B cell (primary cell): ENCODE data around the gene UTS2B. TPM values are rescaled to one million over a fixed set of nuclear protein-coding genes. Genes with fewer than 3 reads are reported as not detected.

Experiments
- ATAC-seq: fragments of 200-7000 bp; cut with Tn5 transposase; one replicate; pipeline ENCODE4 v1.10.0; 2021; ENCODE audit warnings: low read depth, mild to moderate bottlenecking, moderate number of reproducible peaks, moderate library complexity
- CTCF ChIA-PET: fragments of 350-600 bp; sonication (Branson Sonifier 250); formaldehyde crosslinking; loops from one replicate; lab custom pipeline; 2021; ENCODE audit warnings: antibody characterized with exemption, inconsistent platforms; lab: Charles Lee
- POLR2A ChIA-PET: fragments of 350-600 bp; sonication (Branson Sonifier 250); formaldehyde crosslinking; loops from one replicate; lab custom pipeline; 2021; ENCODE audit warnings: antibody characterized with exemption; lab: Charles Lee
- DNase-seq: peaks from one replicate; pipeline ENCODE4 v3.0.0; 2013
- H2AFZ ChIP-seq: 2 replicates; pipeline ENCODE4 v1.6.1; 2012; ENCODE audit warnings: mild to moderate bottlenecking, low read depth, low read length; ENCODE audit not compliant: insufficient read depth, poor library complexity, severe bottlenecking
- H3K27ac ChIP-seq, 2 donors: 1 replicate in 1 of 2; 2 replicates in 1 of 2; pipeline ENCODE4 v1.5.1; 2012 to 2013; ENCODE audit warnings: low read length in 2 of 2, mild to moderate bottlenecking in 2 of 2, moderate library complexity in 1 of 2
- H3K27me3 ChIP-seq, 4 experiments: fragments of 200-600 bp in 1 of 4; sonication (generic) in 1 of 4; replicated peaks in 1 of 4; 1 replicate in 2 of 4; 2 replicates in 2 of 4; pipeline versions ENCODE4 v1.6.1 to v1.7.0; 2013 to 2016; ENCODE audit warnings: low read length in 3 of 4, mild to moderate bottlenecking in 2 of 4, mixed read lengths in 1 of 4, moderate library complexity in 1 of 4; ENCODE audit not compliant: insufficient read depth in 4 of 4, control insufficient read depth in 3 of 4; ENCODE audit errors: control extremely low read depth in 1 of 4
- H3K36me3 ChIP-seq, 2 experiments: replicated peaks in 1 of 2; 1 replicate in 1 of 2; 2 replicates in 1 of 2; pipeline versions ENCODE4 v1.6.1 to v1.7.1; 2013; ENCODE audit warnings: low read length in 1 of 2; ENCODE audit not compliant: insufficient read depth in 2 of 2, control insufficient read depth in 1 of 2; ENCODE audit errors: control extremely low read depth in 1 of 2, extremely low read depth in 1 of 2
- H3K4me1 ChIP-seq, 2 donors: fragments of 200-600 bp in 1 of 2; sonication (generic) in 1 of 2; 1 replicate in 1 of 2; 2 replicates in 1 of 2; pipeline versions ENCODE4 v1.5.1 to v1.6.1; 2013 to 2017; ENCODE audit warnings: low read length in 2 of 2; ENCODE audit not compliant: control insufficient read depth in 2 of 2, insufficient read depth in 2 of 2
- H3K4me2 ChIP-seq: replicated peaks from 2 replicates; pipeline ENCODE3; 2012; ENCODE audit warnings: mild to moderate bottlenecking, low read depth, low read length; ENCODE audit not compliant: poor library complexity, severe bottlenecking
- H3K4me3 ChIP-seq, 5 experiments: fragments of 200-600 bp in 1 of 5; sonication (generic) in 1 of 5; 1 replicate in 3 of 5; 2 replicates in 2 of 5; pipeline versions ENCODE4 v1.5.1 to v1.7.0; 2011 to 2016; ENCODE audit warnings: low read length in 4 of 5, mild to moderate bottlenecking in 4 of 5, low read depth in 2 of 5, control low read depth in 1 of 5, moderate library complexity in 1 of 5; ENCODE audit not compliant: insufficient read depth in 1 of 5; ENCODE audit errors: control extremely low read depth in 1 of 5, extremely low read depth in 1 of 5
- H3K79me2 ChIP-seq: fragments of 200-600 bp; sonication (generic); one replicate; pipeline ENCODE4 v1.6.0; 2016; ENCODE audit warnings: low read length; ENCODE audit not compliant: control insufficient read depth, insufficient read depth
- H3K9ac ChIP-seq: fragments of 200-600 bp; sonication (generic); 2 replicates; pipeline ENCODE4 v1.6.1; 2017; ENCODE audit warnings: mild to moderate bottlenecking, low read length, moderate library complexity
- H3K9me3 ChIP-seq, 3 donors: one replicate each; pipeline versions ENCODE4 v1.6.1 to v1.7.1; 2013; ENCODE audit warnings: low read length in 2 of 3; ENCODE audit not compliant: control insufficient read depth in 2 of 3, insufficient read depth in 1 of 3; ENCODE audit errors: control extremely low read depth in 1 of 3
- H4K20me1 ChIP-seq: 2 replicates; pipeline ENCODE4 v1.6.0; 2012; ENCODE audit warnings: mild to moderate bottlenecking, low read length; ENCODE audit not compliant: insufficient read depth, control insufficient read depth, poor library complexity, severe bottlenecking
- H3K27ac Mint-ChIP-seq: one replicate; pipeline ENCODE4 v1.8.0; 2021; ENCODE audit warnings: mixed read lengths
- H3K27me3 Mint-ChIP-seq: one replicate; pipeline ENCODE4 v1.8.0; 2021; ENCODE audit warnings: mixed read lengths
- H3K4me1 Mint-ChIP-seq: one replicate; pipeline ENCODE4 v1.8.0; 2021; ENCODE audit warnings: mixed read lengths
- H3K4me3 Mint-ChIP-seq: one replicate; pipeline ENCODE4 v1.8.0; 2021; ENCODE audit warnings: mixed read lengths
- H3K9me3 Mint-ChIP-seq: one replicate; pipeline ENCODE4 v1.8.0; 2022; ENCODE audit warnings: mixed read lengths; ENCODE audit not compliant: insufficient read depth
- EZH2 ChIP-seq: IDR thresholded peaks from 2 replicates; pipeline ENCODE4 v1.6.1; 2012; ENCODE audit warnings: borderline replicate concordance, low read depth, mild to moderate bottlenecking, moderate library complexity, low read length; ENCODE audit not compliant: insufficient read depth, poor library complexity, severe bottlenecking
- WGBS: methylation state at CpG from one replicate; pipeline ENCODE4 v1.1.5; 2013; ENCODE audit warnings: missing lambda C conversion rate; ENCODE audit not compliant: insufficient coverage; 5-methylcytosine and 5-hydroxymethylcytosine counted together
- intact Hi-C: fragments of 100-400 bp; cut with micrococcal nuclease; formaldehyde crosslinking; loops from one replicate; pipeline ENCODE4 v1.10.0; 2022
- polyA plus RNA-seq: library from polyadenylated mRNA; depleted of rRNA; stranded (reverse); fragments of >200 nt; gene quantifications from 2 replicates; pipeline ENCODE4 v1.2.3, GENCODE V29; 2012
- total RNA-seq, 2 donors: library from RNA; stranded (reverse); fragments of 120-200 nt in 1 of 2; gene quantifications; 1 replicate in 1 of 2; 2 replicates in 1 of 2; pipeline versions ENCODE4 v1.2.3 to v1.2.4, GENCODE V29; 2013 to 2022
- TF ChIP-seq, protein P1 (sequence below): fragments of 200-600 bp; IDR thresholded peaks from one replicate; pipeline ENCODE4 v1.8.0; 2022; ENCODE audit warnings: antibody characterized with exemption, mild to moderate bottlenecking

The UTS2B gene
- total and polyA plus RNA-seq, 2 donors (not counting 1 experiment from before 2014, with no cell fraction given), result 1.8 to 2.0 TPM

DNA sequence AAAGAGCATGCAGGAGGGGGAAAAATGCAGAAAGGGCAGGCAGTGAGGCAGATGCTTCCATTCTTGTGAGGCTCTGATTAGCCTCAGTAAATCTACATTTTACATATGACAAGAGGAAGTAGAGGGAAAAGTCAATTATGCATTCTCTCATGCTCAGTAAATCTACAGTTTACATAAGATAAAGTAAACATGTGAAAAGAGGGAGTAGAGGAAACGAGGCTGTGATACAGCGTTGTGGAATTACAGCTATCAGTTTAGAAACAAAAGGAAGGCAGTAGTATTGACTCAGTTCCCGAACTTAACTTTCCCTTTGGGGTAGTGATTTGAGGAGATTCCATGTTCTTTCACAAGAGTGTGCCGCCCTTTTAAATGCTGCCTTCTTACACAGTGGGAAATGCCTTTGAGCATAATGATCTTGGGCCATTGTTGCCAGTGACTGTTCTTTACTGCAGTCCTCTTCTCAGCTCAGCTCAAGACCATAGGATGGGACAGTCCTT is 92.0 kb downstream of the UTS2B start:
- no peak overlapping the region for H3K27ac Mint-ChIP-seq
- H3K4me2 ChIP-seq, result no peak overlapping the region
- WGBS, result 100% methylated on average over 3 of the region's 4 CpGs
- no peak overlapping the region for H2AFZ ChIP-seq
- no peaks in the 10 kb centered on the region for H3K27me3 ChIP-seq
- no peaks in the 10 kb centered on the region for H3K36me3 ChIP-seq
- H3K27ac ChIP-seq, result no peak overlapping the region
- ATAC-seq (no peak), DNase-seq (no peak)
- H3K27me3 Mint-ChIP-seq, result no peaks in the 10 kb centered on the region
- no peaks in the 10 kb centered on the region for H3K9me3 Mint-ChIP-seq
- peaks cover 0 to 16% of the 10 kb centered on the region in 2 donors for H3K4me1 ChIP-seq
- intact Hi-C loops, result no loop called here
- ChIA-PET CTCF (no interaction called here), POLR2A (no interaction called here)
- H4K20me1 ChIP-seq, result no peaks in the 10 kb centered on the region
- TF ChIP-seq, protein P1, sequence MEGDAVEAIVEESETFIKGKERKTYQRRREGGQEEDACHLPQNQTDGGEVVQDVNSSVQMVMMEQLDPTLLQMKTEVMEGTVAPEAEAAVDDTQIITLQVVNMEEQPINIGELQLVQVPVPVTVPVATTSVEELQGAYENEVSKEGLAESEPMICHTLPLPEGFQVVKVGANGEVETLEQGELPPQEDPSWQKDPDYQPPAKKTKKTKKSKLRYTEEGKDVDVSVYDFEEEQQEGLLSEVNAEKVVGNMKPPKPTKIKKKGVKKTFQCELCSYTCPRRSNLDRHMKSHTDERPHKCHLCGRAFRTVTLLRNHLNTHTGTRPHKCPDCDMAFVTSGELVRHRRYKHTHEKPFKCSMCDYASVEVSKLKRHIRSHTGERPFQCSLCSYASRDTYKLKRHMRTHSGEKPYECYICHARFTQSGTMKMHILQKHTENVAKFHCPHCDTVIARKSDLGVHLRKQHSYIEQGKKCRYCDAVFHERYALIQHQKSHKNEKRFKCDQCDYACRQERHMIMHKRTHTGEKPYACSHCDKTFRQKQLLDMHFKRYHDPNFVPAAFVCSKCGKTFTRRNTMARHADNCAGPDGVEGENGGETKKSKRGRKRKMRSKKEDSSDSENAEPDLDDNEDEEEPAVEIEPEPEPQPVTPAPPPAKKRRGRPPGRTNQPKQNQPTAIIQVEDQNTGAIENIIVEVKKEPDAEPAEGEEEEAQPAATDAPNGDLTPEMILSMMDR, result no peak
- no peak for TF ChIP-seq EZH2
- no peak overlapping the region for H3K4me3 Mint-ChIP-seq
- H3K9ac ChIP-seq, result no peak overlapping the region
- H3K79me2 ChIP-seq, result no peaks in the 10 kb centered on the region
- H3K4me1 Mint-ChIP-seq, result peaks cover 34% of the 10 kb centered on the region
- H3K9me3 ChIP-seq, result no peaks in the 10 kb centered on the region
- H3K4me3 ChIP-seq, result no peak overlapping the region

DNA sequence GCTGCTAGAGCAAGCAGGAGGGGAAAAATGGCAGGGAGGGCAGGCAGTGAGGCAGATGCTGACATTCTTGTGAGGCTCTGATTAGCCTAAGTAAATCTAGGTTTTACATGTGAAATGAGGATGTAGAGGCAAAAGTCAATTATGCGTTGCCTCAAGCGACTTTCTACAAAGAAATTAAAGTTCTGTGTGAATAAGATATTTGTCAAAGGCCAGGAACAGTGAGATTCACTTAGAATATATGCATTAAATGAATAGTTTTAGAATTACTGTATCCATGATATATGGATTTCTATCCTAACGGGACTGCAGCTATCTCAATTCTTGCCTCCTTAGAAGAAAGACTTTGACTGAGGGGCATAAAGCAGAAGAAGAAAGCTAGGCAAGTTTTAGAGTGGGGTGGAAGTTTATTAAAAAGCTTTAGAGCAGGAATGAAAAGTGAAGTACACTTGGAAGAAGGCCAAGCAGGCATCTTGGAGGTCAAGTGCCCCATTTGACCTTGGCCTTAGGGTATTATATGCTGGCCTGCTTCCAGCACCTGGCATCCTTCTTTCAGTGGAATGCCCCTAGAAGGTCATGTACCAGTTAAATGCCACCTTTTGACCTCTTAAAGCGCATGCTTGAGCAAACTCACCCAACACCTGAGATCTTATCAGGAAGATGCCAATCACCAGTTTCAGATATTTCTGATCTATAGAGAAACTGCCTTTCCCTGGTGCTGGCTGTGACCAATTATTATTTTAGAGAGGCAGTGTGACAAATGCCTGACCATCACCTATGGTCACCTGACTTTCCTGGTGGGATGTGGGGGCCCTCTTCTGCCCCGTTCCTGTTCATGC is 93.1 kb downstream of the UTS2B start:
- Histone ChIP-seq H3K9ac (no peak overlapping the region), H3K27me3 (no peaks in the 10 kb centered on the region), H3K36me3 (no peaks in the 10 kb centered on the region), H3K79me2 (no peaks in the 10 kb centered on the region), H4K20me1 (no peaks in the 10 kb centered on the region), H3K9me3 (no peaks in the 10 kb centered on the region), H3K4me1 (peaks cover 0 to 16% of the 10 kb centered on the region in 2 donors), H3K27ac (no peak overlapping the region), H3K4me3 (no peak overlapping the region), H3K4me2 (no peak overlapping the region), H2AFZ (no peak overlapping the region)
- 84% methylated on average over 2 of the region's 5 CpGs for WGBS
- Mint-ChIP-seq H3K4me1 (peaks cover 34% of the 10 kb centered on the region), H3K4me3 (no peak overlapping the region), H3K27me3 (no peaks in the 10 kb centered on the region), H3K27ac (no peak overlapping the region), H3K9me3 (no peaks in the 10 kb centered on the region)
- TF ChIP-seq, protein P1, result no peak
- DNase-seq (no peak), ATAC-seq (no peak)
- intact Hi-C loops, result no loop called here
- ChIA-PET POLR2A (no interaction called here), CTCF (no interaction called here)
